Gastrocnemius medialis (tissue), 4 donors: ENCODE data around the gene ATP6V0D1.

Source experiments
- CTCF ChIP-seq, 5 experiments: fragments of 450-650 bp in 3 of 5; fragments of 200-600 bp in 2 of 5; sonication (generic) in 2 of 5; IDR thresholded peaks in 4 of 5; conservative IDR thresholded peaks in 1 of 5; 1 replicate in 4 of 5; 2 replicates in 1 of 5; pipeline ENCODE4 v1.5.1; 2016 to 2019; ENCODE audit warnings: antibody characterized with exemption in 5 of 5, mild to moderate bottlenecking in 3 of 5, moderate library complexity in 3 of 5
- POLR2A ChIP-seq, 2 donors: fragments of 450-650 bp; IDR thresholded peaks; one replicate each; pipeline ENCODE4 v1.6.1; 2017; ENCODE audit warnings: antibody characterized with exemption in 2 of 2, mild to moderate bottlenecking in 2 of 2, moderate library complexity in 2 of 2

- TF ChIP-seq CTCF (IDR thresholded peaks at IDR 0.05 in 4 of 5, conservative IDR thresholded peaks at IDR 0.05 in 1 of 5) (no peak), POLR2A (IDR thresholded peaks at IDR 0.05) (no peak)
Observed at GRCh38 chr16:67449336-67449735, 31.6 kb downstream of the ATP6V0D1 start.
